CD14-positive monocyte (primary cell): ENCODE data around the gene PEAK1. TPM values are rescaled to one million over a fixed set of nuclear protein-coding genes. Genes with fewer than 3 reads are reported as not detected.

Experiments used
- DNase-seq, 3 donors: peaks; one replicate each; pipeline ENCODE4 v3.0.0-alpha.2; 2011 to 2022
- H2AFZ ChIP-seq: 2 replicates; pipeline ENCODE4 v1.6.0; 2012; ENCODE audit warnings: mild to moderate bottlenecking, low read depth, low read length, inconsistent platforms; ENCODE audit not compliant: insufficient read depth, poor library complexity, severe bottlenecking
- H3K27ac ChIP-seq, 2 donors: 1 replicate in 1 of 2; 2 replicates in 1 of 2; pipeline ENCODE4 v1.5.1; 2012 to 2013; ENCODE audit warnings: low read length in 2 of 2, control low read depth in 1 of 2, inconsistent platforms in 1 of 2, low read depth in 1 of 2, mild to moderate bottlenecking in 1 of 2
- H3K27me3 ChIP-seq, 2 donors: one replicate each; pipeline versions ENCODE4 v1.6.0 to v1.6.1; 2011 to 2013; ENCODE audit warnings: low read length in 2 of 2; ENCODE audit not compliant: control insufficient read depth in 2 of 2, insufficient read depth in 2 of 2
- H3K36me3 ChIP-seq, 2 donors: replicated peaks in 1 of 2; 1 replicate in 1 of 2; 2 replicates in 1 of 2; pipeline versions ENCODE4 v1.5.1 to v1.6.1; 2012 to 2013; ENCODE audit warnings: low read length in 2 of 2, control low read depth in 1 of 2, inconsistent platforms in 1 of 2, mild to moderate bottlenecking in 1 of 2; ENCODE audit not compliant: insufficient read depth in 2 of 2, control insufficient read depth in 1 of 2
- H3K4me1 ChIP-seq, 2 donors: 1 replicate in 1 of 2; 2 replicates in 1 of 2; pipeline versions ENCODE4 v1.5.1 to v1.6.1; 2012 to 2013; ENCODE audit warnings: low read length in 2 of 2, control low read depth in 1 of 2, inconsistent platforms in 1 of 2, mild to moderate bottlenecking in 1 of 2, moderate library complexity in 1 of 2; ENCODE audit not compliant: insufficient read depth in 2 of 2, control insufficient read depth in 1 of 2
- H3K4me2 ChIP-seq: replicated peaks from 2 replicates; pipeline ENCODE3; 2012; ENCODE audit warnings: low read length, moderate library complexity, mild to moderate bottlenecking; ENCODE audit not compliant: poor library complexity, severe bottlenecking; ENCODE audit errors: extremely low read depth
- H3K4me3 ChIP-seq, 3 experiments: fragments of 200-600 bp in 1 of 3; sonication (generic) in 1 of 3; replicated peaks in 1 of 3; 1 replicate in 2 of 3; 2 replicates in 1 of 3; pipeline ENCODE4 v1.5.1; 2011 to 2013; ENCODE audit warnings: low read length in 3 of 3, mild to moderate bottlenecking in 3 of 3, control low read depth in 2 of 3, low read depth in 2 of 3, inconsistent platforms in 1 of 3, moderate library complexity in 1 of 3
- H3K79me2 ChIP-seq: 2 replicates; pipeline ENCODE4 v1.6.0; 2012; ENCODE audit warnings: mild to moderate bottlenecking, control low read depth, inconsistent platforms, low read length, moderate library complexity; ENCODE audit not compliant: insufficient read depth
- H3K9ac ChIP-seq: 2 replicates; pipeline ENCODE4 v1.6.0; 2017; ENCODE audit warnings: low read length, mild to moderate bottlenecking; ENCODE audit not compliant: insufficient read depth, poor library complexity, severe bottlenecking
- H3K9me3 ChIP-seq, 2 donors: replicated peaks in 1 of 2; 1 replicate in 1 of 2; 2 replicates in 1 of 2; pipeline versions ENCODE4 v1.5.1 to v1.6.1; 2012 to 2013; ENCODE audit warnings: low read length in 2 of 2, control low read depth in 1 of 2; ENCODE audit not compliant: control insufficient read depth in 1 of 2, insufficient read depth in 1 of 2
- H4K20me1 ChIP-seq: 2 replicates; pipeline ENCODE4 v1.6.0; 2012; ENCODE audit warnings: mild to moderate bottlenecking, low read length, control low read depth, moderate library complexity; ENCODE audit not compliant: insufficient read depth
- H3K27ac Mint-ChIP-seq, 7 donors: one replicate each; pipeline ENCODE4 v1.8.0; 2020; ENCODE audit warnings: mild to moderate bottlenecking in 7 of 7, mixed read lengths in 7 of 7, moderate library complexity in 6 of 7, inconsistent platforms in 2 of 7
- H3K27me3 Mint-ChIP-seq, 3 donors: one replicate each; pipeline ENCODE4 v1.8.0; 2021 to 2022; ENCODE audit warnings: low read depth in 3 of 3, mild to moderate bottlenecking in 3 of 3, mixed read lengths in 3 of 3, moderate library complexity in 3 of 3, inconsistent platforms in 1 of 3
- H3K36me3 Mint-ChIP-seq, 2 donors: one replicate each; pipeline ENCODE4 v1.8.0; 2020; ENCODE audit warnings: mixed read lengths in 2 of 2, inconsistent platforms in 1 of 2, mild to moderate bottlenecking in 1 of 2
- H3K4me1 Mint-ChIP-seq: one replicate; pipeline ENCODE4 v1.8.0; 2020; ENCODE audit warnings: mild to moderate bottlenecking, mixed read lengths
- H3K4me3 Mint-ChIP-seq, 2 donors: one replicate each; pipeline ENCODE4 v1.8.0; 2020; ENCODE audit warnings: mild to moderate bottlenecking in 2 of 2, mixed read lengths in 2 of 2, moderate library complexity in 1 of 2
- H3K9me3 Mint-ChIP-seq, 7 donors: one replicate each; pipeline ENCODE4 v1.8.0; 2020 to 2022; ENCODE audit warnings: mixed read lengths in 7 of 7, mild to moderate bottlenecking in 6 of 7, moderate library complexity in 6 of 7, inconsistent platforms in 2 of 7
- CTCF ChIP-seq: fragments of 200-600 bp; IDR thresholded peaks from one replicate; pipeline ENCODE4 v1.8.0; 2022; ENCODE audit warnings: antibody characterized with exemption, mild to moderate bottlenecking
- WGBS: methylation state at CpG from one replicate; pipeline ENCODE4 v1.1.5; 2013; ENCODE audit warnings: missing lambda C conversion rate; ENCODE audit not compliant: insufficient coverage; 5-methylcytosine and 5-hydroxymethylcytosine counted together
- intact Hi-C, 2 donors: fragments of 100-400 bp; cut with micrococcal nuclease; formaldehyde crosslinking; loops; one replicate each; pipeline versions ENCODE4 v1.15.0 to v1.15.1; 2023
- polyA plus RNA-seq, 3 donors: library from polyadenylated mRNA; depleted of rRNA in 1 of 3; unstranded in 2 of 3; stranded (reverse) in 1 of 3; fragments of 300-500 nt in 2 of 3; fragments of >200 nt in 1 of 3; fragmentation: Illumina TruSeq in 2 of 3; gene quantifications; 1 replicate in 2 of 3; 2 replicates in 1 of 3; pipeline ENCODE4 v1.2.3, GENCODE V29; 2012 to 2021

PEAK1 gene
- polyA plus RNA-seq, 3 donors = 0.85 to 8.7 (median 1.1) TPM

GRCh38 chr15:77455696-77456321 lies 35.9 kb upstream of the PEAK1 start:
- no peaks in the 10 kb centered on the region for H3K27me3 ChIP-seq
- no peaks in the 10 kb centered on the region for H3K4me1 Mint-ChIP-seq
- no peak overlapping the region for H3K27ac ChIP-seq
- H3K36me3 ChIP-seq = peaks cover 16 to 28% of the 10 kb centered on the region in 2 donors
- H3K9ac ChIP-seq = no peak overlapping the region
- no peak for DNase-seq
- H3K4me1 ChIP-seq = no peaks in the 10 kb centered on the region
- H3K4me3 ChIP-seq = no peak overlapping the region
- H3K27me3 Mint-ChIP-seq = peaks cover 0 to 2% (median 0%) of the 10 kb centered on the region in 3 donors
- no peaks in the 10 kb centered on the region for H3K9me3 Mint-ChIP-seq
- peaks cover 22 to 24% of the 10 kb centered on the region in 2 donors for H3K36me3 Mint-ChIP-seq
- no peak for TF ChIP-seq CTCF
- no peaks in the 10 kb centered on the region for H3K9me3 ChIP-seq
- 100% methylated on average over 1 of the region's 3 CpGs for WGBS
- no peaks in the 10 kb centered on the region for H3K79me2 ChIP-seq
- no peak overlapping the region for H3K4me3 Mint-ChIP-seq
- no peak overlapping the region for H3K27ac Mint-ChIP-seq
- H4K20me1 ChIP-seq = peaks cover 4% of the 10 kb centered on the region
- intact Hi-C loops = no loop called here
- H3K4me2 ChIP-seq = no peak overlapping the region
- H2AFZ ChIP-seq = no peak overlapping the region

GRCh38 chr15:77454951-77455350 lies 35.0 kb upstream of the PEAK1 start:
- Histone ChIP-seq H3K36me3 (peaks cover 16 to 20% of the 10 kb centered on the region in 2 donors), H3K9ac (no peak overlapping the region), H3K27me3 (no peaks in the 10 kb centered on the region), H3K27ac (no peak overlapping the region), H3K4me3 (no peak overlapping the region), H3K4me2 (no peak overlapping the region), H3K79me2 (no peaks in the 10 kb centered on the region), H2AFZ (no peak overlapping the region), H4K20me1 (peaks cover 4% of the 10 kb centered on the region), H3K9me3 (no peaks in the 10 kb centered on the region), H3K4me1 (no peaks in the 10 kb centered on the region)
- intact Hi-C loops = no loop called here
- H3K4me3 Mint-ChIP-seq = no peak overlapping the region
- H3K9me3 Mint-ChIP-seq = no peaks in the 10 kb centered on the region
- H3K27me3 Mint-ChIP-seq = peaks cover 0 to 2% (median 0%) of the 10 kb centered on the region in 3 donors
- peaks cover 14 to 18% of the 10 kb centered on the region in 2 donors for H3K36me3 Mint-ChIP-seq
- no peak for TF ChIP-seq CTCF
- no peaks in the 10 kb centered on the region for H3K4me1 Mint-ChIP-seq
- no peak overlapping the region for H3K27ac Mint-ChIP-seq
- no peak for DNase-seq
